GM18499 (cell line): ENCODE measurements around the gene ASB2.

ENCODE experiments used
- ATAC-seq: cut with Tn5 transposase; IDR thresholded peaks from one replicate; pipeline ENCODE4 v1.9.1; 2021; ENCODE audit warnings: moderate number of reproducible peaks; ENCODE audit not compliant: insufficient read depth, unreplicated experiment

The ASB2 gene

DNA sequence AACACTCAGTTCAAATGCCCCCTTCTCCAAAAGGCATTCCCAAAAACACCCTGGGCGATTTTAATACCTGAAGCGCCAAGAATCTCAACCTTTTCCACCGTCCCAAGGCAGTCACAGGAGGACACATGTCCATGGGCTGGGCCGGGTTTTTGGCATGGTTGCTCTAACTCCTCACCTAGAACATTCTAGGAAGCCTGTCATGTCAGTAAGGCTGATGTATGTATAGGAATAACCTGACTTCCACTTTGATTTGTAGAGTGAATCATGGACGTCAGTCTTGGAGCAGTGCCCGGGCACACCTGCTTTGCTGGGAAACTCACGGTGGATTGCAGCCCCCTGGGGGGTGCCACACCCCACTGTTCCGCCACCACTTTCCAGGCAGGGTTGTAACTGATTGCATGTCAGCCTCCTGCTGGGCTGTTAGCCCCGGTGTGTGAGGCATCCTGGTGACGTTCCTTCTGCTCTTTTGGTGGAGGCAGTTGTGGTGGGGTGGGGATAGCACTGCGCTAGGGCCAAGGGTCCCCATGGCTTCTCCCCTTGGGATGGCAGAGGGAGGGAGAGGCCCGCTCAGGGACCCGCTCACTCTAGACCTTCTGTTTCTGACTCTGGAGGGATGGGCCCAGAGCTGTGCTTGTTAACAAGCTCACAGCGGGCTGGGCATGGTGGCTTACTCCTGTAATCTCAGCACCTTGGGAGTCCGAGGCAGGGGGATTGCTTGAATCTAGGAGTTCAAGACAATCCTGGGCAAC is 84.4 kb downstream of the ASB2 start:
- ATAC-seq = no peak

DNA sequence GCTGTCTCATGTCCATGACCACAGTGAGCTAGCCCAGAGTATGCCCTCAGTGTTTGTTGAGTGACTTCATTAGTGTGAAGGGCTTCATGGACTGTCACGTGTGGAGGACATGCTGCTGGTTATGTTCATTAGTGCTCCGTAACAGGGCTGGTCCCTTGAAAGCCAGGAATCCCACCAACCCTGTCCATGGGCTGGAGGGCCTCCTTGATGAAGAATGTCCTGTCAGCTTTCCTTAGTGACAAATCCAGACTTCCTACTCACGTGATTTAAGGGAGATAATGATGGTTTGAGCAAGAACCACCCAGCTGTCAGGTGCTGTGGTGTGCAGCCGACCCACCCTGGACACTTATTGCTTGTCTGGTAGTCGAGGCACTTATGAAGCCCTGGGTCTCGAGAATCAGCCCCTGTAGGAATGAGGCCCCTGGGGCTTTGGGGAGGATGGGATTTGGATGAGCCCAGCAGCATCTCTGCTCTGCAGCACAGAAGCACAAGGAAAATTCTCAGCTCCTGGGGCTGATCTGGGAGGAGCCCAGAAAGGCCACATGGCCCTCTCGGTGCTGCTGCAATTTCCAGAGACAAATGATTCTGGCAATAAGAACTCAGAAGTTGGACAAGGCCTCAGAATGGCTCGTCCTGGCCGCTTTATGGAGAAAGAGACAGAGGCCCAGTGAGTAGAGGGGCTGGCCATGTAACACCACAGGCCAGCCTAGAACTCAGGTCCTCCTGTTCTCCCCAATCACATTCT is 86.5 kb downstream of the ASB2 start:
- ATAC-seq = no peak

DNA sequence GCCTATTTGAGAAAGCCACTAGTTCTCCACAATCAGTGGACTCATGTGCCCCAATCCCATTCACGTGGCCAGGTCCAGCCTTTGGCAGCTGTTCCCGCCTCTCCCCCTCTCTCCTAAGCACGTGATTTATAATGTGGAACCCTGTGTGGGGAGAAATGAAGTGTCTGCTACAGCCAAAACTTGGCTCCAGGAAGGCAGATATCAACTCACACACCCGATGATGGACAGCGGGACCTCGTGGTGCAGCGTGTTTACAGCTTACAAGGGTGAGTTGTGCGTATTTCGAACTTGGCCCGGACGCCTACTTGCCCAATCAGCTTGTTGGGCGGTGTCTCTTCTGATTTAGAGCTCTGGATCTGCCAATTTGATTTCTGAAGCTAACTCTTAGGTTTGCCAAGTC is 87.4 kb downstream of the ASB2 start:
- no peak for ATAC-seq

DNA sequence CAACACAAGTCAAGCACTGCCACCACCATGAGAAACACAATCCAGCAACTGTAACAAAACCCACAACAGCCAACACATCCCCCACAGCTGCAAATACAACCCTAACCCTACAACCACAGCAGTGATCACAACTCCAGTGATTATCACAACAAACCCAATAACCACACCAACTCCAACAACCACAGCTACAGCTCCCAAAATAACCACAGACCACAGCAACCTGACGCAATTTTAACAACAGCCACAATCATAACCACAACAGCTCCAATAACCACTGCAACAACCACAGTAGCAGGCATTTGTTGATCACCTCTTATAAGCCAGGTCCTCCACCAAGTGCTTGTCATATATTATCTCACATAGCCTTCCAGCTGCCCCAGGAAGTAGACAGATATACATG is 91.4 kb downstream of the ASB2 start:
- no peak for ATAC-seq
